ENCODE data around the gene SERAC1.

- no peak for TF ChIP-seq CTCF (conservative IDR thresholded peaks at IDR 0.05; ENCODE audit: low read depth, low read length)
- no peak for TF ChIP-seq POLR2A (IDR thresholded peaks at IDR 0.05; ENCODE audit: low read depth, low read length)
- no peak for TF ChIP-seq RAD21 (IDR thresholded peaks at IDR 0.05; ENCODE audit: low read length)
- TF ChIP-seq MXI1 (IDR thresholded peaks at IDR 0.05; ENCODE audit: borderline replicate concordance, low read depth, low read length), result no peak
- no peak for TF ChIP-seq CHD1 (IDR thresholded peaks at IDR 0.05; ENCODE audit: low read depth, low read length)
- no peak for TF ChIP-seq RFX5 (IDR thresholded peaks at IDR 0.05; ENCODE audit: low read depth, low read length)
- no peak for TF ChIP-seq USF2 (IDR thresholded peaks at IDR 0.05; ENCODE audit: low read depth, low read length)
- TF ChIP-seq CEBPB (IDR thresholded peaks at IDR 0.05; ENCODE audit: low read depth, low read length), result no peak
- TF ChIP-seq SMC3 (IDR thresholded peaks at IDR 0.05; ENCODE audit: low read depth, low read length), result no peak
Measured at GRCh38 chr6:158175111-158175510, 7.0 kb upstream of the SERAC1 start.

Measured in IMR-90 (cell line).